Fibroblast of lung (primary cell): ENCODE measurements around the gene KRT3. TPM values are rescaled to one million over a fixed set of nuclear protein-coding genes. Genes with fewer than 3 reads are reported as not detected.

Source experiments
- DNase-seq, 2 donors: peaks; one replicate each; pipeline versions ENCODE4 v3.0.0 to v3.0.0-alpha.2; 2010; ENCODE audit warnings: low read depth in 2 of 2
- H2AFZ ChIP-seq: 2 replicates; pipeline ENCODE4 v1.5.1; 2012; ENCODE audit warnings: low read length, control low read depth, inconsistent platforms
- H3K27ac ChIP-seq: 2 replicates; pipeline ENCODE4 v1.5.1; 2011; ENCODE audit warnings: low read length, control low read depth; ENCODE audit not compliant: insufficient read depth
- H3K27me3 ChIP-seq: 2 replicates; pipeline ENCODE4 v1.5.1; 2011; ENCODE audit warnings: mild to moderate bottlenecking, low read length; ENCODE audit not compliant: control insufficient read depth, insufficient read depth
- H3K36me3 ChIP-seq: 2 replicates; pipeline ENCODE4 v1.5.1; 2011; ENCODE audit warnings: low read length; ENCODE audit not compliant: control insufficient read depth, insufficient read depth
- H3K4me1 ChIP-seq: 2 replicates; pipeline ENCODE4 v1.5.1; 2011; ENCODE audit warnings: low read length; ENCODE audit not compliant: control insufficient read depth, insufficient read depth; ENCODE audit errors: extremely low read depth
- H3K4me2 ChIP-seq: 2 replicates; pipeline ENCODE4 v1.5.1; 2011; ENCODE audit warnings: low read length, control low read depth; ENCODE audit not compliant: insufficient read depth; ENCODE audit errors: extremely low read depth
- H3K4me3 ChIP-seq, 4 experiments: fragments of 200-600 bp in 1 of 4; sonication (generic) in 1 of 4; replicated peaks in 1 of 4; 2 replicates each; pipeline ENCODE4 v1.5.1; 2011 to 2016; ENCODE audit warnings: low read length in 4 of 4, low read depth in 3 of 4, mild to moderate bottlenecking in 3 of 4, control low read depth in 2 of 4, inconsistent platforms in 1 of 4, mixed read lengths in 1 of 4; ENCODE audit not compliant: insufficient read depth in 1 of 4; ENCODE audit errors: control extremely low read depth in 1 of 4
- H3K79me2 ChIP-seq: 2 replicates; pipeline ENCODE4 v1.5.1; 2012; ENCODE audit warnings: mild to moderate bottlenecking, low read length, inconsistent platforms; ENCODE audit not compliant: control insufficient read depth, insufficient read depth
- H3K9ac ChIP-seq: 2 replicates; pipeline ENCODE4 v1.5.1; 2011; ENCODE audit warnings: mild to moderate bottlenecking, low read length, control low read depth; ENCODE audit not compliant: insufficient read depth
- H3K9me3 ChIP-seq: 2 replicates; pipeline ENCODE4 v1.5.1; 2012; ENCODE audit warnings: low read depth, low read length; ENCODE audit not compliant: control insufficient read depth, insufficient read depth
- H4K20me1 ChIP-seq: 2 replicates; pipeline ENCODE4 v1.5.1; 2011; ENCODE audit warnings: low read length; ENCODE audit not compliant: control insufficient read depth, insufficient read depth; ENCODE audit errors: extremely low read depth
- CTCF ChIP-seq, 2 donors: IDR thresholded peaks in 1 of 2; conservative IDR thresholded peaks in 1 of 2; 1 replicate in 1 of 2; 2 replicates in 1 of 2; pipeline ENCODE4 v1.5.1; 2011 to 2012; ENCODE audit warnings: low read length in 2 of 2, control low read depth in 1 of 2, inconsistent platforms in 1 of 2, low read depth in 1 of 2, mild to moderate bottlenecking in 1 of 2
- EZH2 ChIP-seq: IDR thresholded peaks from 2 replicates; pipeline ENCODE4 v1.5.1; 2012; ENCODE audit warnings: low read length, control low read depth, mild to moderate bottlenecking; ENCODE audit errors: missing control alignments
- polyA plus RNA-seq, 2 donors: library from polyadenylated mRNA; depleted of rRNA in 1 of 2; stranded (reverse) in 1 of 2; unstranded in 1 of 2; fragments of >200 nt; gene quantifications; 2 replicates each; pipeline ENCODE4 v1.2.1, GENCODE V29; 2011 to 2012; ENCODE audit warnings: missing spikeins in 1 of 2
- total RNA-seq: library from RNA; depleted of rRNA; stranded (reverse); fragments of >200 nt; gene quantifications from 2 replicates; pipeline ENCODE4 v1.2.1, GENCODE V29; 2014

KRT3 gene
- total and polyA plus RNA-seq, 2 donors (not counting 1 experiment from before 2014, with no cell fraction given): not detected

- no peak for TF ChIP-seq EZH2
- H3K36me3 ChIP-seq: no peaks in the 10 kb centered on the region
- no peak overlapping the region for H3K4me2 ChIP-seq
- no peak overlapping the region for H3K27ac ChIP-seq
- DNase-seq: no peak
- no peaks in the 10 kb centered on the region for H4K20me1 ChIP-seq
- H3K4me1 ChIP-seq: no peaks in the 10 kb centered on the region
- H3K27me3 ChIP-seq: no peaks in the 10 kb centered on the region
- no peaks in the 10 kb centered on the region for H3K79me2 ChIP-seq
- H2AFZ ChIP-seq: no peak overlapping the region
- no peak overlapping the region for H3K9ac ChIP-seq
- H3K4me3 ChIP-seq: no peak overlapping the region
- no peaks in the 10 kb centered on the region for H3K9me3 ChIP-seq
Observed at GRCh38 chr12:52817699-52818238, 21.9 kb upstream of the KRT3 start.

- DNase-seq: no peak
- Histone ChIP-seq H3K9ac (no peak overlapping the region), H3K4me3 (no peak overlapping the region), H3K27ac (no peak overlapping the region), H3K36me3 (no peaks in the 10 kb centered on the region), H3K79me2 (no peaks in the 10 kb centered on the region), H3K27me3 (no peaks in the 10 kb centered on the region), H3K9me3 (no peaks in the 10 kb centered on the region), H4K20me1 (no peaks in the 10 kb centered on the region), H3K4me2 (no peak overlapping the region), H3K4me1 (no peaks in the 10 kb centered on the region), H2AFZ (no peak overlapping the region)
- no peak for TF ChIP-seq EZH2
- TF ChIP-seq CTCF (conservative IDR thresholded peaks at IDR 0.05 in 1 of 2, IDR thresholded peaks at IDR 0.05 in 1 of 2; ENCODE audit: low read depth in 1 of 2, low read length in 2 of 2): no peak
Observed at GRCh38 chr12:52817003-52817698, 21.2 kb upstream of the KRT3 start.

GRCh38 chr12:52815676-52816588 is 20.0 kb upstream of the KRT3 start:
- Histone ChIP-seq H3K27ac (no peak overlapping the region), H2AFZ (no peak overlapping the region), H3K79me2 (no peaks in the 10 kb centered on the region), H3K9ac (no peak overlapping the region), H3K36me3 (no peaks in the 10 kb centered on the region), H3K4me2 (no peak overlapping the region), H3K4me1 (no peaks in the 10 kb centered on the region), H3K9me3 (no peaks in the 10 kb centered on the region), H4K20me1 (no peaks in the 10 kb centered on the region), H3K4me3 (no peak overlapping the region), H3K27me3 (no peaks in the 10 kb centered on the region)
- DNase-seq: no peak
- TF ChIP-seq EZH2: no peak
- no peak for TF ChIP-seq CTCF (conservative IDR thresholded peaks at IDR 0.05 in 1 of 2, IDR thresholded peaks at IDR 0.05 in 1 of 2; ENCODE audit: low read depth in 1 of 2, low read length in 2 of 2)
